Nephron progenitor cell (in vitro differentiated cells): ENCODE data around the gene MYCL.

Source experiments
- DNase-seq: peaks from one replicate; pipeline ENCODE4 v3.0.0; 2021
- H3K27ac Mint-ChIP-seq: 2 replicates; pipeline ENCODE4 v1.8.0; 2021; ENCODE audit warnings: mild to moderate bottlenecking, moderate library complexity, mixed read lengths
- H3K27me3 Mint-ChIP-seq: 2 replicates; pipeline ENCODE4 v1.8.0; 2021; ENCODE audit warnings: mild to moderate bottlenecking, low read depth, mixed read lengths; ENCODE audit not compliant: poor library complexity
- H3K36me3 Mint-ChIP-seq: 2 replicates; pipeline ENCODE4 v1.8.0; 2021; ENCODE audit warnings: low read depth, mixed read lengths
- H3K4me1 Mint-ChIP-seq: 2 replicates; pipeline ENCODE4 v1.8.0; 2021; ENCODE audit warnings: mixed read lengths
- H3K4me3 Mint-ChIP-seq: 2 replicates; pipeline ENCODE4 v1.8.0; 2021; ENCODE audit warnings: mild to moderate bottlenecking, moderate library complexity, mixed read lengths
- H3K9me3 Mint-ChIP-seq: 2 replicates; pipeline ENCODE4 v1.8.0; 2021; ENCODE audit warnings: mild to moderate bottlenecking, moderate library complexity, mixed read lengths
- TF ChIP-seq, protein P1 (sequence below): fragments of 200-600 bp; sonication (generic); IDR thresholded peaks from 2 replicates; pipeline ENCODE4 v1.5.0; 2021; ENCODE audit warnings: antibody characterized with exemption

The MYCL gene

DNA sequence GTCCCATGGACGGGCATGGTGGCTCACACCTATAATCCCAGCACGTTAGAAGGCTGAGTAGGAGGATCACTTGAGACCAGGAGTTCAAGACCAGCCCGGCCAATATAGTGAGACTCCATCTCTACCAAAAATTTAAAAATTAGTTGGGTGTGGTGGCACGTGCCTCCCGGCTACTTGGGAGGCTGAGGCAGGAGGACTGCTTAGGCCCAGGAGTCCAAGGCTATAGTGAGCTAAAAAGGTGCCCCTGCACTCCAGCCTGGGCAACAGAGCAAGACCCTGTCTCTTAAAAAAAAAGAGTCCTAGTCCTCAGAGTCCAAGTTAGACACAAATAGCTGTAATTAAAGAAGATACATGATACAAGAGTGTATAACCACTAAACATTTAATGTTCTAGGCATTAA is 38.5 kb downstream of the MYCL start:
- peaks cover 18% of the 10 kb centered on the region for H3K9me3 Mint-ChIP-seq
- TF ChIP-seq, protein P1, sequence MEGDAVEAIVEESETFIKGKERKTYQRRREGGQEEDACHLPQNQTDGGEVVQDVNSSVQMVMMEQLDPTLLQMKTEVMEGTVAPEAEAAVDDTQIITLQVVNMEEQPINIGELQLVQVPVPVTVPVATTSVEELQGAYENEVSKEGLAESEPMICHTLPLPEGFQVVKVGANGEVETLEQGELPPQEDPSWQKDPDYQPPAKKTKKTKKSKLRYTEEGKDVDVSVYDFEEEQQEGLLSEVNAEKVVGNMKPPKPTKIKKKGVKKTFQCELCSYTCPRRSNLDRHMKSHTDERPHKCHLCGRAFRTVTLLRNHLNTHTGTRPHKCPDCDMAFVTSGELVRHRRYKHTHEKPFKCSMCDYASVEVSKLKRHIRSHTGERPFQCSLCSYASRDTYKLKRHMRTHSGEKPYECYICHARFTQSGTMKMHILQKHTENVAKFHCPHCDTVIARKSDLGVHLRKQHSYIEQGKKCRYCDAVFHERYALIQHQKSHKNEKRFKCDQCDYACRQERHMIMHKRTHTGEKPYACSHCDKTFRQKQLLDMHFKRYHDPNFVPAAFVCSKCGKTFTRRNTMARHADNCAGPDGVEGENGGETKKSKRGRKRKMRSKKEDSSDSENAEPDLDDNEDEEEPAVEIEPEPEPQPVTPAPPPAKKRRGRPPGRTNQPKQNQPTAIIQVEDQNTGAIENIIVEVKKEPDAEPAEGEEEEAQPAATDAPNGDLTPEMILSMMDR = no peak
- no peaks in the 10 kb centered on the region for H3K27me3 Mint-ChIP-seq
- no peak overlapping the region for H3K4me3 Mint-ChIP-seq
- H3K4me1 Mint-ChIP-seq = no peaks in the 10 kb centered on the region
- no peak overlapping the region for H3K27ac Mint-ChIP-seq
- peaks cover 78% of the 10 kb centered on the region for H3K36me3 Mint-ChIP-seq
- DNase-seq = no peak

DNA sequence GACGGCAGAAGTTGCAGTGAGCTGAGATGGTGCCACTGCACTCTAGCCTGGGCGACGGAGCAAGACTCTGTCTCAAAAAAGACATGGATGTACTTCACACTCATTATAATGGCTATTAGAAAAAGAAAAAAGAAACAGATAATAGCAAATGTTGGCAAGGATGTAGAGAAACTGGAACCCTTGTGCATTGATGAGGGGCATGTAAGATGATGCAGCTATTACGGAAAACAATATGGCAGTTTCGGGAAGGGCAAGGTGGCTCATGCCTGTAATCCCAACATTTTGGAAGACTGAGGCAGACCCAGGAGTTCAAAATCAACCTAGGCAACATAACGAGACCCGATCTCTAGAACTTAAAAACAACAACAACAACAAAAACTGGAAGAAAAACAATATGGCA is 40.7 kb downstream of the MYCL start:
- no peaks in the 10 kb centered on the region for H3K27me3 Mint-ChIP-seq
- TF ChIP-seq, protein P1 = no peak
- peaks cover 58% of the 10 kb centered on the region for H3K36me3 Mint-ChIP-seq
- H3K4me1 Mint-ChIP-seq = no peaks in the 10 kb centered on the region
- H3K9me3 Mint-ChIP-seq = peaks cover 7% of the 10 kb centered on the region
- no peak overlapping the region for H3K27ac Mint-ChIP-seq
- no peak overlapping the region for H3K4me3 Mint-ChIP-seq
- no peak for DNase-seq

DNA sequence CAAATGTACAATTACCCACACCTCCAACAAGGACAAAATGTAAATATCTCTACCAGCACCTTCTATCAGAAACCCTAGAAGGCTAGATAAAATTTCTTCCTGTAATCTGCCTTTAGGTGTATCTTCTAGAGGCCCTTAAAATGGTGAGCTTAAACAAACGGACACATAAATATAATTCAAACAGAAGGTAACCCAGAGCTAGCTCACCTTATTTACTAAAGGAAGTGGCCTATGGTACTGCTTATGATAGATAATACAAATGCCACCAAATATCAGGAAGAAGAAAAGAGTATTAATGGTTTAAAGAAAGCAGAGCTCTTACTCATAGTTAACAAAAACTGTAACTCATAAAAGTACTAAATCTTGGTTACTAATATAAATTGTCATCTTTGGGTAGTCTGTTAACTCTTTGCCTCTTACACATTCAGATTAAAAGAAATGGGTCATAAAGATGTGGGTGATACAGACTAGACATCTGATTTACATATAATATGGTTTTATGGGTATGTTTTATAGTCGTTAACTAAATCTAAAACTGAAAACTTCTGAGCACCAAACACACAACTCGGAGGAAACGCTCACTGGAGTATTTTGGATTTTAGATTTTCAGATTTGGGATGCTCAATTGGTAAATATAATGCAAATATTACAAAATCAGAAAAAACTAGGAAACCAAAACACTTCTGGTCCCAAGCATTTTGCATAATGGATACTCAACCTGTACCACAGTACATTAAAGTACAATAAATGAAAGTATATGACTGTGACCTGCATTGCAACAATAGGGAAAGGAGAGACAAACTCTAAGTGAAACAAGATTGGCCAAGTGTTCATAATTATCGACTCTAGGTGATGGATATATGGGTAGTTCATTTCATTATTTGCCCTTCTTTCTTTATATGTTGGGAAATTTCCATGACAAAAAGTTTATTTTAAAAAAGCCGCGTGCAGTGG is 41.6 kb downstream of the MYCL start:
- peaks cover 7% of the 10 kb centered on the region for H3K9me3 Mint-ChIP-seq
- no peak overlapping the region for H3K27ac Mint-ChIP-seq
- H3K36me3 Mint-ChIP-seq = peaks cover 58% of the 10 kb centered on the region
- TF ChIP-seq, protein P1 = no peak
- H3K27me3 Mint-ChIP-seq = no peaks in the 10 kb centered on the region
- H3K4me1 Mint-ChIP-seq = no peaks in the 10 kb centered on the region
- DNase-seq = no peak
- H3K4me3 Mint-ChIP-seq = no peak overlapping the region

DNA sequence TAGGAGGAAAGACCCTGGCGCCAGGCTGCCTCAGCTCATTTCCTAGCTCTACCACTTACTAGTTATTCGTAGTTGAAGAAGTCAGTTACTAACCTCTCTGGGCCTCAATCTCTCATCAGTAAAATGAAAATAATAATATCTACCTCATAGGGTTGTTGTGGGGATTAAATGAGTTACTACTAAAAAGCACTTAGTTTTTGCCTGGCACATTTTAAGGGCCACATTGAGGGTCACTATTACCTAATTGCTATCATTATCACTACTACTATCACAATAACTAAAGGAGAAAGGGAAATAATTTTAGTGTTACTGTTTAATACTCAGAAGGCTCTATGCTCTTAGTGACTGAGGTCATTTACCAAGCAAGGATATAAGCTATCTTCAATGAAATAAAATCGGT is 43.4 kb downstream of the MYCL start:
- H3K27ac Mint-ChIP-seq = peak overlapping the region; percentile 92
- no peak overlapping the region for H3K4me3 Mint-ChIP-seq
- H3K36me3 Mint-ChIP-seq = peaks cover 61% of the 10 kb centered on the region
- H3K27me3 Mint-ChIP-seq = no peaks in the 10 kb centered on the region
- H3K9me3 Mint-ChIP-seq = peaks cover 7% of the 10 kb centered on the region
- DNase-seq = no peak
- H3K4me1 Mint-ChIP-seq = no peaks in the 10 kb centered on the region
- TF ChIP-seq, protein P1 = no peak

DNA sequence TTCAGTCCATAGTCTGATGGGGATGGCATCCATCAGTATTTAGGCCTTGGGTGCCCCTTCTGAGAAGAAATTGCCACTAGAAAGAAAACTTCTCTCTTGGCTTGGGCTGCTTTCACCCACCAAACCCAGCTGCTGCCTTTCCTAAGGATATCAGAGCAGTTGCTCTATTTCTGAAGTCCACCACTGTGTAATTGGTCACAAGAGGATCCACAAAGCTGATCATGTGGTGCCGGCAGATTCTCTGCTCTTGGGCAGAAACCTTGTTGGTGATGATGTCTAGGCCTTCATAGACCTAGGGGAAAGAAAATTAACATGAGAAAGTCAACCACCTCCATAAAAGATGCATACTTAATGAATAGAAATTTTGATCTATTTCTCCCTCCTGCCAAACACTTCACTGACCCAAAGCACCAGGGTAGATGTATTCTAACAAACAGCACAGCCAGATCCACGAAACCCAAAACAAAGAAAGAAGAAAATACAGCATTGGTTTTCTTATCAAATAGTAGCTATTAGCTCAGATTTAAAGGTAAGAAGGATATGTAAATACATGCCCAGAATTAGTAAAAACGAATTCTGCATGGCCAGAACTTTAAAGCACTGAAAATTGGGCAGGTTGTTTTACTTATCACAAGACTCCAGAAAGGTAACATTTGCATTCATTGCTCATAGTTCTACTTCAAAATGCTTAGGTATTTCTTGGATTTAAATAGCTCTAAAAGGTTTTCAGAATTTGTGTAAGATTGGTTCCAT is 44.4 kb downstream of the MYCL start:
- Mint-ChIP-seq H3K4me1 (peaks cover 8% of the 10 kb centered on the region), H3K4me3 (no peak overlapping the region), H3K27ac (peak overlapping the region; percentile 80), H3K9me3 (peaks cover 7% of the 10 kb centered on the region), H3K36me3 (peaks cover 59% of the 10 kb centered on the region), H3K27me3 (no peaks in the 10 kb centered on the region)
- TF ChIP-seq, protein P1 = no peak
- no peak for DNase-seq
